Mesothelial cell of epicardium (in vitro differentiated cells): ENCODE data around the gene SLC13A4. TPM values are rescaled to one million over a fixed set of nuclear protein-coding genes. Genes with fewer than 3 reads are reported as not detected.

Experiments used
- DNase-seq, 2 experiments: peaks; one replicate each; pipeline ENCODE4 v3.0.0; 2021; ENCODE audit warnings: low spot score in 2 of 2; ENCODE audit not compliant: unreplicated experiment in 2 of 2
- H3K27ac Mint-ChIP-seq: 2 replicates; pipeline ENCODE4 v1.8.0; 2021; ENCODE audit warnings: mixed read lengths
- H3K27me3 Mint-ChIP-seq: 2 replicates; pipeline ENCODE4 v1.8.0; 2021; ENCODE audit warnings: low read depth, mixed read lengths
- H3K36me3 Mint-ChIP-seq: 2 replicates; pipeline ENCODE4 v1.8.0; 2021; ENCODE audit warnings: mixed read lengths
- H3K4me1 Mint-ChIP-seq: 2 replicates; pipeline ENCODE4 v1.8.0; 2021; ENCODE audit warnings: mixed read lengths
- H3K4me3 Mint-ChIP-seq: 2 replicates; pipeline ENCODE4 v1.8.0; 2021; ENCODE audit warnings: mild to moderate bottlenecking, moderate library complexity, mixed read lengths
- H3K9me3 Mint-ChIP-seq: 2 replicates; pipeline ENCODE4 v1.8.0; 2021; ENCODE audit warnings: mixed read lengths
- CTCF ChIP-seq: fragments of 200-600 bp; sonication (generic); IDR thresholded peaks from one replicate; pipeline ENCODE4 v1.5.0; 2021; ENCODE audit warnings: antibody characterized with exemption; ENCODE audit not compliant: unreplicated experiment
- total RNA-seq: library from RNA; stranded (reverse); gene quantifications from 3 replicates; pipeline ENCODE4 v1.2.1, GENCODE V29; 2021

SLC13A4 gene
- total RNA-seq, 1 donor from 2014 or later: not detected

DNA sequence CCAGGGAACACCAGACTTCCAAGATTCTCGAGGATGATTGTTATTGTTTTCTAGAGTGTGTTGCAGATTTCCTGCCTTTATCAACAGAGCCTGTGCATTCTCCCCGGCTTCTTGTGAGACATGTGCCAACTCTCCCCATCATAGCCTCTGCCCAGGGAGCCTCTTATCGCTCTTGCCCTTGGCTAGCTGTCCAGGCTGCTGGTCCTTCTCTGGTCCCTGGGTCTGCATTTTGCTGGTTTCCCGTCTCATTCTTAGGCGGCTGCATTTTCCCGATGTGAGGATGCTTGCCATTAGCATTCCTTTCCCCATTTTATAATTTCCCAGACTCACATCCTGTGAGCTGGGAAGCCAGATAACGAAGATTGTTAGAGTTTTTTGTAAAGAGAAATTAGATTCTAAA is 15.2 kb downstream of the SLC13A4 start:
- Mint-ChIP-seq H3K9me3 (no peaks in the 10 kb centered on the region), H3K27ac (no peak overlapping the region), H3K36me3 (no peaks in the 10 kb centered on the region), H3K4me1 (peaks cover 7% of the 10 kb centered on the region), H3K4me3 (no peak overlapping the region), H3K27me3 (no peaks in the 10 kb centered on the region)
- no peak for DNase-seq
- TF ChIP-seq CTCF: no peak

- no peak for DNase-seq
- H3K27ac Mint-ChIP-seq: no peak overlapping the region
- no peaks in the 10 kb centered on the region for H3K36me3 Mint-ChIP-seq
- H3K27me3 Mint-ChIP-seq: no peaks in the 10 kb centered on the region
- H3K4me3 Mint-ChIP-seq: no peak overlapping the region
- H3K4me1 Mint-ChIP-seq: peaks cover 7% of the 10 kb centered on the region
- no peak for TF ChIP-seq CTCF
- H3K9me3 Mint-ChIP-seq: no peaks in the 10 kb centered on the region
Measured at GRCh38 chr7:135712182-135712782, 15.7 kb downstream of the SLC13A4 start.

DNA sequence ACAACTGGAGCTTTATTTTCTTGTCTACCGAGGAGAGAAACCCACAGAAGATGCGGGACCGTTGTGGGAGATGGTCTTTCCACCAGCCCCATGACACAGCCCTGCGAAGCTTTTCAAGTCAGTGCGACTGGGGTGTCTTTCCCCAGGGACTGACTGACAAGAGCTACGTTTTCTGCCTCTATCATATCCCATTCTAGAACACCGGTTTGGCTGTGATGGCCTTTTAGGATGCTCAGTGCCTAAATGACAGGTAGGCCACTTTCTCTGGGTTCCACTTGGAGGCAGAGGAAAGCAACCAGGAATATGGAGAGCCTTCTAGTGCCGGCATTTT is 16.9 kb downstream of the SLC13A4 start:
- peaks cover 10% of the 10 kb centered on the region for H3K4me1 Mint-ChIP-seq
- no peak for DNase-seq
- no peaks in the 10 kb centered on the region for H3K9me3 Mint-ChIP-seq
- H3K36me3 Mint-ChIP-seq: no peaks in the 10 kb centered on the region
- no peak for TF ChIP-seq CTCF
- H3K27ac Mint-ChIP-seq: no peak overlapping the region
- no peak overlapping the region for H3K4me3 Mint-ChIP-seq
- H3K27me3 Mint-ChIP-seq: no peaks in the 10 kb centered on the region

GRCh38 chr7:135710417-135711138 is 17.4 kb downstream of the SLC13A4 start:
- Mint-ChIP-seq H3K4me1 (peaks cover 10% of the 10 kb centered on the region), H3K27me3 (no peaks in the 10 kb centered on the region), H3K4me3 (no peak overlapping the region), H3K27ac (no peak overlapping the region), H3K36me3 (no peaks in the 10 kb centered on the region), H3K9me3 (no peaks in the 10 kb centered on the region)
- no peak for DNase-seq
- TF ChIP-seq CTCF: peak; percentile 73

- H3K27me3 Mint-ChIP-seq: no peaks in the 10 kb centered on the region
- no peaks in the 10 kb centered on the region for H3K36me3 Mint-ChIP-seq
- peaks cover 10% of the 10 kb centered on the region for H3K4me1 Mint-ChIP-seq
- no peak overlapping the region for H3K4me3 Mint-ChIP-seq
- TF ChIP-seq CTCF: no peak
- no peak overlapping the region for H3K27ac Mint-ChIP-seq
- DNase-seq: no peak
- H3K9me3 Mint-ChIP-seq: no peaks in the 10 kb centered on the region
Measured at GRCh38 chr7:135709508-135709907, 18.5 kb downstream of the SLC13A4 start.

GRCh38 chr7:135708041-135708440 is 19.9 kb downstream of the SLC13A4 start:
- Mint-ChIP-seq H3K4me1 (peaks cover 8% of the 10 kb centered on the region), H3K4me3 (no peak overlapping the region), H3K9me3 (no peaks in the 10 kb centered on the region), H3K27me3 (no peaks in the 10 kb centered on the region), H3K27ac (no peak overlapping the region), H3K36me3 (no peaks in the 10 kb centered on the region)
- no peak for TF ChIP-seq CTCF
- DNase-seq: no peak
